ENCODE data around the gene SLC25A26. TPM values are rescaled to one million over a fixed set of nuclear protein-coding genes. Genes with fewer than 3 reads are reported as not detected.

Gene SLC25A26
- total RNA-seq, 2 donors from 2014 or later, result 27.1 to 32.6 TPM

DNA sequence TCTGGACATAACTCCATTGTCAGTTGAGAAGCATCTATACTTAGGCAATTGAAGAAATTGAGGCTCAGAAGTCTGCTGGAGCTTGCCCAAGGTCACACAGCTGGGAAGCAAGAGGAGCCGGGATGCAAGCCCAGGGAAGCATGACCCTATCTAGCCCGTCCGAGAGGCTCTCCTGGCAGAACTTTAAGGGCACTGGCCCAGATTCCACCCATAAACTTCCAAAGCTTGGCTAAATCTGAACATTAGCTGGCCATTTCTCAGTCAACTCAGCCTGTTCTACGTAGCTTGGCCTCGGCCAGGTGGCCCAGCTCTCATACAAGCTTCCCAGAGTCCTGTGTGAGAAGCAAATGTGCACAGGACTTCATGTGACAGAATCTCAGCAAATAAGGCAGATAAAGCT is 204.2 kb downstream of the SLC25A26 start:
- no peaks in the 10 kb centered on the region for H3K9me3 Mint-ChIP-seq
- no peak overlapping the region for H3K27ac Mint-ChIP-seq
- peaks cover 59% of the 10 kb centered on the region for H3K4me1 Mint-ChIP-seq
- peaks cover 60% of the 10 kb centered on the region for H3K36me3 Mint-ChIP-seq (ENCODE audit: low read depth)
- no peak overlapping the region for H3K4me3 Mint-ChIP-seq
- no peaks in the 10 kb centered on the region for H3K27me3 Mint-ChIP-seq
- ATAC-seq (replicated peaks), result no peak

DNA sequence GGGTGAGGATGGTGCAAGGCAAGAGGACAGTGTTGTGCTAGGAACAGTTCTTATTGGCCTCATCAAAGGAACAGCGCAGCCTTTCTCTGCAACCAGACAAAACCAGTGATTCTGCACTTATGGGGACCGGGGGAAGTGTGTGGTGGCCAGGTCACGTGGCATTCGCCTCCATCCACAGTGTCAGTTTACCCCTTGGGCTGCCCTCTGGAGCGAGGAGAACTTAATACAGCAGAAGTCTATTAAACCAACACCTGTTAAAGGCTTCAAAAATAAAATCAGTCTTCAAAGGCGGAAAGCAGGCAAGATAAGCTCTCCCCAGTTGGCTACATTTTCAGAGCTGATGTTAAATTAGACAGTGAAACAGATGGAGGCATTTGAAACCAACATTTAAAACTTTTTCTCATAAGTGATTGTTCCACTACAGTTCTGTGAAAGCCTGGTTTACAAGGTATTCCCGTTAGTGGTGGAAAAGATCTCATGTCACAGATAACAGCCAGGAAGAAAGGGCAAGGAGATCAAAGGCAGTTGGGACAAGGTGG is 204.8 kb downstream of the SLC25A26 start:
- no peaks in the 10 kb centered on the region for H3K27me3 Mint-ChIP-seq
- peaks cover 54% of the 10 kb centered on the region for H3K36me3 Mint-ChIP-seq (ENCODE audit: low read depth)
- peak overlapping the region; percentile 37 for H3K27ac Mint-ChIP-seq
- H3K4me1 Mint-ChIP-seq, result peaks cover 55% of the 10 kb centered on the region
- no peak for ATAC-seq (replicated peaks)
- no peaks in the 10 kb centered on the region for H3K9me3 Mint-ChIP-seq
- no peak overlapping the region for H3K4me3 Mint-ChIP-seq

DNA sequence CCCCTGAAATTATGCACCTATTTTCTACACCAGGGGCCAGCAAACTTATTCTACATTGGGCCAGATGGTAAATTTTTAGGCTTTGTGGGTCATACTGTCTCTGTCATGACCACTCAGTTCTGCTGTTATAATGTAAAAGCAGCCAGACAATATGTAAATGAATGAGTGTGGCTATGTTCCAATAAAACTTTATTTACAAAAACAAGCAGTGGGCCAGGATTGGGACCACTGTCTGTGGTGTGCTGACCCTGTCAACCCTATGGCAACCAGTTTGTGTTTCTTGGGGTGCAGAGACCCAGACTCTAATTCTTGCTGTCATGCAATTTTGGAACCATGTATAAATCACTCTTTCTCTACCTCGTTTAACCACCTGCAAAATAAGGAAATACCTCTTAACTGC is 205.3 kb downstream of the SLC25A26 start:
- H3K36me3 Mint-ChIP-seq (ENCODE audit: low read depth), result peaks cover 54% of the 10 kb centered on the region
- peaks cover 55% of the 10 kb centered on the region for H3K4me1 Mint-ChIP-seq
- peak overlapping the region; percentile 57 for H3K27ac Mint-ChIP-seq
- no peak overlapping the region for H3K4me3 Mint-ChIP-seq
- no peaks in the 10 kb centered on the region for H3K27me3 Mint-ChIP-seq
- ATAC-seq (replicated peaks), result no peak
- H3K9me3 Mint-ChIP-seq, result no peaks in the 10 kb centered on the region

DNA sequence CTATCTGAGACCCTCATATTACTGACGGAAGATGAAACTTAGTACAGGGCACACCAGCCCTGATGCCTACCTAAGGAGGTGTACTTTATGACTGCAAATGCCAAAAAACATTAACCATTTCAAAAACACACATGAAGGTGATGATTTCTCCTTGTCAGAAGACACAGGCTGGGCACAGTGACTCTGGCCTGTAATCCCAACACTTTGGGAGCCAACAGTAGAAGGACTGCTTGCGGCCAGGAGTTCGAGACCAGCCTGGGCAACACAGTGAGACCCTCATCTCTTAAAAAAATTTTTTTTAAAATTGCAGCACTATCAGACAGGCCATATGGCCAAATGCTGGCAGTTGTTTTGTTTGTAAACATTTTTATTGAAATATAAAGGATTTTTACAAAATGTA is 206.6 kb downstream of the SLC25A26 start:
- ATAC-seq (replicated peaks), result no peak
- Mint-ChIP-seq H3K27me3 (no peaks in the 10 kb centered on the region), H3K4me3 (no peak overlapping the region), H3K36me3 (ENCODE audit: low read depth) (peaks cover 42% of the 10 kb centered on the region), H3K9me3 (no peaks in the 10 kb centered on the region), H3K27ac (peak overlapping the region; percentile 57), H3K4me1 (peaks cover 55% of the 10 kb centered on the region)

DNA sequence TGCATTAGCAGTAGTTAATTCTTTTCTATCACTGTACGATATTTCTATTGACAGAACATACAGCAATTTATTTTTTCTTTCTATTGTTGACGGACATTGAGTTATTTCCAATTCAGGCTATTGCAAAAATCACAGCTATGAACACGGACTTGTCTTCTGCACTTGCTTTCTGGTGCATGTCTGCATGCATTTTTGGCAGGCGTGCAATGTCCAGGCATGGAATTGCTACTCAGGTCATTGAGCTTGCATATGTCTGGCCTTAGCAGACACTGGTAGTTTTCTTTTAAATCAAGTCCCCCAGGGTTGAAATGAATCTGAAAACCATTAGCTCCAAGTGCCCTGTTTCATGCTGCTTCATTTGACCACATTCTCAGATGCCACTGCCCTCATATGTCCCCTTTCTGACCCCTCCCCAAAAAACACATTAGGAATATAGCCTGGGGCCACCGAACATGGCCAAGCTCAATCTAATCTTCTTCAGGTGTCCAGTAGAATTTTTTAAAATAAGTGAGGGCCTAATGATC is 207.2 kb downstream of the SLC25A26 start:
- peaks cover 55% of the 10 kb centered on the region for H3K4me1 Mint-ChIP-seq
- no peaks in the 10 kb centered on the region for H3K27me3 Mint-ChIP-seq
- peaks cover 35% of the 10 kb centered on the region for H3K36me3 Mint-ChIP-seq (ENCODE audit: low read depth)
- ATAC-seq (replicated peaks), result no peak
- H3K9me3 Mint-ChIP-seq, result no peaks in the 10 kb centered on the region
- no peak overlapping the region for H3K4me3 Mint-ChIP-seq
- H3K27ac Mint-ChIP-seq, result peak overlapping the region; percentile 66

Other genes with a start within 250 kb of the SLC25A26 start
- under 1 TPM in 1 of 2 donors, not detected in 1; 0.06 TPM for gene MAGI1, start 182.1 kb upstream of the SLC25A26 start, total RNA-seq

Measured in activated T-helper 17 cell treated with anti-CD3 and anti-CD28 coated beads, Interleukin-2, amount 50 U/mL, for 72 hours (primary cell).